ENCODE data around the gene LRBA. TPM values are rescaled to one million over a fixed set of nuclear protein-coding genes. Genes with fewer than 3 reads are reported as not detected.

LRBA gene
- polyA plus RNA-seq, 1 experiment: 23.4 TPM

DNA sequence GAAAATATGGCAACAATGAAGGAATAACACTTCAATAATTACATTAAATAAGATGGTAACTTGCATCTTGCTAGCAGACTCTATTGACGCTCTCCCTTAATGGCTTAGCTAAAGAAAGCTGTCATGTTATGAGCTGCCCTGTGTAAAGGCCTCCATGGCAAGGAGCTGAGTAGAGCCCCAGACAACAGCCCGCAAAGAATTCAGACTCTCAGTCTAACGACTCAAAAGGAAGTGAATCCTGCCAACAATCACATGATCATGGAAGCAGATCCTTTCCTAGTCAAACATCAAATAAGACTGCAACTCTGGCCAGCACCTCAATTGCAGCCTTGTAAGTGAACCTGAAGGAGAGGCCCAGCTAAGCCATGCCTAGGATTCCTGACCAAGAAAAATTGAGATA is 275.5 kb downstream of the LRBA start:
- TF ChIP-seq, protein P1, sequence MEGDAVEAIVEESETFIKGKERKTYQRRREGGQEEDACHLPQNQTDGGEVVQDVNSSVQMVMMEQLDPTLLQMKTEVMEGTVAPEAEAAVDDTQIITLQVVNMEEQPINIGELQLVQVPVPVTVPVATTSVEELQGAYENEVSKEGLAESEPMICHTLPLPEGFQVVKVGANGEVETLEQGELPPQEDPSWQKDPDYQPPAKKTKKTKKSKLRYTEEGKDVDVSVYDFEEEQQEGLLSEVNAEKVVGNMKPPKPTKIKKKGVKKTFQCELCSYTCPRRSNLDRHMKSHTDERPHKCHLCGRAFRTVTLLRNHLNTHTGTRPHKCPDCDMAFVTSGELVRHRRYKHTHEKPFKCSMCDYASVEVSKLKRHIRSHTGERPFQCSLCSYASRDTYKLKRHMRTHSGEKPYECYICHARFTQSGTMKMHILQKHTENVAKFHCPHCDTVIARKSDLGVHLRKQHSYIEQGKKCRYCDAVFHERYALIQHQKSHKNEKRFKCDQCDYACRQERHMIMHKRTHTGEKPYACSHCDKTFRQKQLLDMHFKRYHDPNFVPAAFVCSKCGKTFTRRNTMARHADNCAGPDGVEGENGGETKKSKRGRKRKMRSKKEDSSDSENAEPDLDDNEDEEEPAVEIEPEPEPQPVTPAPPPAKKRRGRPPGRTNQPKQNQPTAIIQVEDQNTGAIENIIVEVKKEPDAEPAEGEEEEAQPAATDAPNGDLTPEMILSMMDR (IDR thresholded peaks at IDR 0.05; ENCODE audit: low read depth, low read length): no peak
- Histone ChIP-seq H3K4me3 (ENCODE audit: low read depth, low read length) (no peak overlapping the region), H3K27ac (ENCODE audit: low read depth, low read length) (no peak overlapping the region), H3K27me3 (ENCODE audit: control insufficient read depth, insufficient read depth, low read length) (no peaks in the 10 kb centered on the region), H3K9me3 (ENCODE audit: control insufficient read depth, insufficient read depth, low read length) (no peaks in the 10 kb centered on the region)
- DNase-seq (ENCODE audit: low read depth, low spot score): no peak
- CTCF ChIA-PET: no interaction called here
- POLR2A ChIA-PET: no interaction called here

DNA sequence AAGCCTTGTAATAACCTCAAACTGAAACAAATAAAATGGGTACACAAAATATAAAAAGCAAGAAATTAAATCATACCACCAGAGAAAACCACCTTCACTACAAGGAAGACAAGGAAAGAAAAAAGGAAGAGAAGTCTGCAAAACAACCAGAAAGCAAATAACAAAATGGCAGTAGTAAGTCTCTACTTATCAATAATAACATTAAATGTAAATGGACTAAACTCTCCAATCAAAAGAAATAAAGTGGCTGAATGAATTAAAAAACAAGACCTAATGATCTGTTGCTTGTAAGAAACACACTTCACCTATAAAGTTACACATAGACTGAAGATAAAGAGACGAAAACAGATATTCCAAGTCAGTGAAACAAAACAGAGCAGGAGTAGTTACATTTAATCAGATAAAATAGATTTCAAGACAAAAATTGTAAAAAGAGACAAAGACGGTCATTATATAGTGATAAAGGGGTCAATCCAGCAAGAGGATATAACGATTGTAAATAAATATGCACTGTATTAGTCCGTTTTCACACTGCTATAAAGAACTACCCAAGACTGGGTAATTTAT is 289.0 kb downstream of the LRBA start:
- no peak overlapping the region for H3K27ac ChIP-seq (ENCODE audit: low read depth, low read length)
- no peaks in the 10 kb centered on the region for H3K27me3 ChIP-seq (ENCODE audit: control insufficient read depth, insufficient read depth, low read length)
- ChIA-PET CTCF (interaction anchor here (0.6 kb wide), 1 partner anchor 1205 kb away, joined by 4 read pairs; no protein-coding TSS in a partner anchor), POLR2A (no interaction called here)
- DNase-seq (ENCODE audit: low read depth, low spot score): no peak
- TF ChIP-seq, protein P1 (IDR thresholded peaks at IDR 0.05; ENCODE audit: low read depth, low read length): no peak
- no peaks in the 10 kb centered on the region for H3K9me3 ChIP-seq (ENCODE audit: control insufficient read depth, insufficient read depth, low read length)
- H3K4me3 ChIP-seq (ENCODE audit: low read depth, low read length): no peak overlapping the region

DNA sequence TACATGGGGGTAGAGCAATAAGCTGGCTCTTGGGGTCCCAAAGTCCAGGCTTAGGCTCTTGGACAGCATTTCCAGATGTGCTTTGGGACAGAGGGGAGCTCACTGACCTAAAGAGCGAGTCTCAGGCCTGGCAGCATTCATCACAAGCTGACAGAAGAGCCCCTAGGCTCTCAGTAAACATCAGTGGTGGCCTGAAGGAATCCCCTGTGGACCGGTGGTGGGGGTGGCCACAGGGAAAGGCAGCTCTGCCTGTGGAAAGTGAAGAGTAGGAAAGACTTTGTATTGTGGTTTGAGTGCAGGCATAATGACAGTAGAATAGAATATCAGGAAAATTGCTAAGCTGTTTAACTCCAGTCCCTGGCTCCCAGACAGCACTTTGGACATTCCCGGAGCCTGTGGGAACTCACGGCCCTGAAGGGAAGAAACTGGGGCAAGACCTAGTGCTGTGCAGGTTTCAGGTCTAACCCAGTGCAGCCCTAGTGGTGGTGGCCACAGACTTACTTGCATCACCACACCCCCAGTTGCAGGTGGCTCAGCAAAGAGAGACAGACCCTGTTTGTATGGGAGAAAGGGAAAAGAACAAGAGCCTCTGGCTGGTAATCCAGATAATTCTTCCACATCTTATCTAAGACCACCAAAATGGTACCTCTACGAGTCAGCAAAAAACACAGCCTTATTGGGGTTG is 291.2 kb downstream of the LRBA start:
- TF ChIP-seq, protein P1 (IDR thresholded peaks at IDR 0.05; ENCODE audit: low read depth, low read length): no peak
- Histone ChIP-seq H3K4me3 (ENCODE audit: low read depth, low read length) (no peak overlapping the region), H3K27ac (ENCODE audit: low read depth, low read length) (no peak overlapping the region), H3K9me3 (ENCODE audit: control insufficient read depth, insufficient read depth, low read length) (no peaks in the 10 kb centered on the region), H3K27me3 (ENCODE audit: control insufficient read depth, insufficient read depth, low read length) (no peaks in the 10 kb centered on the region)
- ChIA-PET CTCF (no interaction called here), POLR2A (no interaction called here)
- DNase-seq (ENCODE audit: low read depth, low spot score): no peak

DNA sequence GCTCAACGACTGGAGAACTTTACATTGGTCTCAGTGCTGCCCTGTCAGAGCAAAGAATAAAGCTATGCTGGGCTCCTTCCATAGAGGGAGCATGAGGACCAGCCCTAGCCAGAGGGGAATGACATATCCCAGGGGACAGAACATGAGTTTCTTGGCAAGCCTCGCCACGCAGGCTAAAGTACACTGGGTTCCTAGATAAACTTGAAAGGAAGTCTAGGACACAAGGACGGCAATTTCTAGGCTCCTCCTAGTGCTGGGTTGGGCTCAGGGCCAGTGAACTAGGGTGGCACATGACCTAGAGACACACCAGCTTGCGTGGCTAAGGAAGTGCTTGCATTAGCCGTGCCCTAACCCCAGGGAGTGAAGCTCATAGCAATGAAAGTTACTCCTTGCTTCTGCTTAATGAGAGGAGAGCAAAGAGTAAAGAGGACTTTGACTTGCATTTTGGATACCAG is 292.1 kb downstream of the LRBA start:
- DNase-seq (ENCODE audit: low read depth, low spot score): no peak
- TF ChIP-seq, protein P1 (IDR thresholded peaks at IDR 0.05; ENCODE audit: low read depth, low read length): no peak
- H3K27ac ChIP-seq (ENCODE audit: low read depth, low read length): no peak overlapping the region
- no peak overlapping the region for H3K4me3 ChIP-seq (ENCODE audit: low read depth, low read length)
- ChIA-PET CTCF (no interaction called here), POLR2A (no interaction called here)
- no peaks in the 10 kb centered on the region for H3K9me3 ChIP-seq (ENCODE audit: control insufficient read depth, insufficient read depth, low read length)
- no peaks in the 10 kb centered on the region for H3K27me3 ChIP-seq (ENCODE audit: control insufficient read depth, insufficient read depth, low read length)

DNA sequence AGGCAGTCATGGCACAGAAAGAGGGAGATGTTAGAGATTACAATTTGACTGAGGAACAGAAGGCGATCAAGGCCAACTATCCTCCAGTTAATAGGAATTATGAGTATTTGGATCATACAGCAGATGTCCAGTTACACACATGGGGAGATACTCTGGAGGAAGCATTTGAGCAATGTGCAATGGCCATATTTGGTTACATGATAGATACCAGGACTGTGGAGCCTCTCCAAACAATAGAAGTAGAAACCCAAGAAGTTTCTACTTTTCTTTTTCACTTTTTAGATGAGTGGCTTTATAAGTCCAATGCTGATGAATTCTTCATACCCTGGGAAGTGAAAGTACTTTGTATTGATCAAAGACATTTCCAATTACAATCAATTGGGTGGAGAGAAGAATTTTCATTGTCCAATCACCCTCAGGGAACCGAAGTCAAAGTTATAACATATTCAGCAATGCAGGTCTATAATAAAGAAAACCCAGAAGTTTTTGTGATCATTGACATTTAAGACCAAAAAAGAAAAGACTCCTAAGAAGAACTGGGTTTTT is 294.0 kb downstream of the LRBA start:
- POLR2A ChIA-PET: no interaction called here
- Histone ChIP-seq H3K27me3 (ENCODE audit: control insufficient read depth, insufficient read depth, low read length) (no peaks in the 10 kb centered on the region), H3K4me3 (ENCODE audit: low read depth, low read length) (no peak overlapping the region), H3K9me3 (ENCODE audit: control insufficient read depth, insufficient read depth, low read length) (no peaks in the 10 kb centered on the region), H3K27ac (ENCODE audit: low read depth, low read length) (no peak overlapping the region)
- CTCF ChIA-PET: no interaction called here
- TF ChIP-seq, protein P1 (IDR thresholded peaks at IDR 0.05; ENCODE audit: low read depth, low read length): no peak
- no peak for DNase-seq (ENCODE audit: low read depth, low spot score)

All from AG04450 (cell line).